Measurements from ENCODE around the gene CXCR5.

The CXCR5 gene

DNA sequence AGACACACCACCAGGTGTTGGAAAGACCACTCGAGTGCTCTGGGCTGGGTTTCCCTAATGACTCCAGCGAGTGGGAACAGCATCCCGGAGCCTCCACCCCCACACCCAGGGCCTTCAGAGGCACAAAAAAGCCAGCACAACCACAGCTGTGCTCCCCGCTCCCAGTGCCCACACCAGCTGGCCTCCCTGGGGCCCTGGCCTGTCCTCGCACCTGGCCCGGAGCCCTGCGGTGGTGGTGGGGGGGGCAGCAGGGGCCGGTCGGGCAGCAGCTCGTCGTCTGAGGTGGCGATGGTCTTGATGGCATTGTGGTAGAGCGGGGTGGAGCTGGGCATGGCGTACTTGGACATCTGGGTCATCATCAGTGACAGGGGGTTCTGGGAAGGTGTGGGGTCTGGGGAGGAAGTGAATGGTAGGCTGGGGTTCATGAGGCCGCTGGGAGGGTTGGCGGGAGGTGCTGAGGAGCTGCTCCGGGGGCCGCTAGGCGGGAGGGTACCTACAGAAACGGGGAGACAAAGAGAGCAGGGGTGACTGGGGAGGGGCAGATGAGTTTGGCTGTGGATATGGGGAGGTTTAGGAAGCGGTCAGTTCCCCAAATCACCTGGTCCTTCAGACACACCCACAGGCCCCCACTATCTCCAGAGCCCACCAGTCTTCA, 16.1 kb downstream of the CXCR5 start:
- no peak for DNase-seq

GRCh38 chr11:118900535-118901384, 17.1 kb downstream of the CXCR5 start:
- DNase-seq, result no peak

DNA sequence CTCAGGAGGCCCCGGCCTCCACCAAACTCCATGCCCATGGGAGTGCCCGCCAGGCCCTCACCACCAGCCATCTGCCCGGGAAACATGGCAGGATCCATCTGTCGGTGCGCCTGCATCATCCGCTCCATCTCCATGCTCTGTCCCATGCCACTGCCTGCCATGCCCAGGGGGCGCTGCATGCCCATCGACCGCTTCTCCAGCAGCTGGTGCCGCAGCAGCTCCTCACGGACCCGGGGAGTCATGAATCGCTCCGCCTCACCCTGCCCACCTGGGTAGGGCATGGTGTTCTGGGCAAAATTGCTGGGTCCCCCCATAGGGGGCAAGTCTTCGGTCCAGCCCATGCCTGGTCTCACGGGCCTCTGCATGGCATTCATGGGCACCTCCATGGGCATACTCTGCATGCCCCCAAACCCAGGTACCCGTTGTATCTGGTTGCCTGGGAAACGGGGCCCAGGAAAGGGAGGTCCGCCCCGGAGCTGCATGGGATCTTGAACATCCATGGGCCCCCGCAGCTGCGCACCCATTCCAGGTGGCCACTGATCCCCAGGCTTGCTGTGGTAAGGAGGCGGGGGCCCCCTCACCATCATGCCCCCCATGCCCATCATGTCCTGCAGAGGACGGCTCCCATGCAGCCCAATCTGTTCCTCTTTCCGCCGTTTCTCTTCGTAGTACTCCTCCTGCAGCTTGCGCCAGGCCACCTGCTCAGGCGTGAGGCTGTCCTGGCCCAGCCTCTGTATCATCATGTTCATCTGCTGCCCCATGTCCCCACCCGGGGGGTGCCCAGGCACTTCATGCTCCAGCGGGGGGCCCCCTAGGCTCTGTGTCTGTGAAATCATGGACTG, 18.0 kb downstream of the CXCR5 start:
- DNase-seq, result no peak

GRCh38 chr11:118902336-118903203, 18.9 kb downstream of the CXCR5 start:
- no peak for DNase-seq

DNA sequence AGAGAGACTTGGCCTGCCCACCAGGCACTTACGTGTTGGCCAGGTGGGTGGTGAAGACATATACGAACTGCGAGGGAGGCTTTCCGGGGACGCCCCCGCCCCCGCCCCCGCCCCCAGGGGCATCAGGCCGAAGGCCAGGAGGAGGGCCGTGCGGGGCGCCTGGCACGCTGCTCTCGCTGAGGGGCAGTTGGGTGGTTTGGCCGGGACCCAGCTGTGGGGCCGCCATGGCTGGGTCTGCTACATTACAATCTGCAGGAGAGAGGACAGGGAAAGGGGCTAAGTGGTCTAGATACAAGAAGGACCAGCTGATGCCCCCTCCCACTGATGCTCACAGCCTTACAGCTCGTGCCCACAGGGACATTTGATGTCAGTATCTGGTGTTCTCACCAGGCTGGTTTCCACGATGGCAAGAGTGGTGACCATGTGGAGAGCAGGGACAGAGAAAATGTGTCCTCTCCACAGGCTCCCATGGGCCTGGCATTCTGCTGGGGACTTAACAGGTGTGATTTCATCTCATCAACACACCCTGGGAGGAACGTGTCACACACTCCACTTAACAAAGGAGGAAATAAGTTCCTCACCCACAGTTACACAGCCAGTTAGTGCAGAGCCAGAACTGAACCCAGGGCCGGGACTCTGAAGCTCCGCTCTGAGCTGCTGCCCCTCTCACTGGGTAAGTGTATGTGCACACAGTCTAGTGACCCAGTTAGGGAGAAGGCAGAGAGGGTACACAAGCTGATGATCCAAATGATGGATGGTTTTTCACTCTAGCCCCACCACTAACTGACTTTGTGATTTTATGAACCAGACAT, 19.7 kb downstream of the CXCR5 start:
- DNase-seq, result no peak

GRCh38 chr11:118907051-118908042, 23.7 kb downstream of the CXCR5 start:
- peak; percentile 95 for DNase-seq

GRCh38 chr11:118908264-118908663, 24.6 kb downstream of the CXCR5 start:
- DNase-seq, result no peak

DNA sequence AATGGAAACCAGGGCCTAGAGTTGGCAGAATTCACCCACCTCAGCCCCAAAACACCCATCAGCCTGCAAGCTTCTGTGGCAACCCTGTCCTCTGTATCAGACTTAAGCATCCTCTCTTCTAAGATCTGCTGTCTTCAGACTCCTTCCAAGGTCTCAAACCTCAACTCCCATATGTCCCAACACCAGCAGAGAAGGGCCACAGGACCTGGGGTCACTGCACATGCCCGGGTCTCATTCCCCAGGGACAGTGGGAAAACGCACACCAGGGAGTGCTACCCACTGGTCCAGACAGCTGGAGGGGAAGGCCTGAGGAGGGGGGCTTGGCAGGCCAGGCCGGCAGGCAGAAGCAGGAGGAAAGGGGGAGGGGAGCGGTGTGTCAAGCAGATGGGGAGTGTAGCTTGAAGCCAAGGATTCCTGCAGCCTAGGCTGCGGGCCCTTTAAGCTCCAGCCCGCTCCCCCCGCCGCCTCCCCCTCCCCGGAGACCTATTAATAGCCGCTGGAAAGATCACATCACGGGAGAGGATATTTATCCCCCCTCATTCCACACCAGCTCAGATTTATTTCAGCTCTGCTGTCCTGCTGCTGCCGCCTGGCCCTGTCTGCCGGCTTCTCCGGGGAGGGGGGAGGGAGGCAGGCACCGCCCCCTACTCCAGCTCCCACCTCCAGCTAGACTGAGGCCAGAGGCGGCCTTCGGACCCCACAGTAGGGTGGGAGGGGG, 25.4 kb downstream of the CXCR5 start:
- no peak for DNase-seq

- no peak for DNase-seq
Measured at GRCh38 chr11:118909619-118910308, 26.1 kb downstream of the CXCR5 start.

GRCh38 chr11:118910309-118911112, 26.8 kb downstream of the CXCR5 start:
- peak; percentile 55 for DNase-seq

DNA sequence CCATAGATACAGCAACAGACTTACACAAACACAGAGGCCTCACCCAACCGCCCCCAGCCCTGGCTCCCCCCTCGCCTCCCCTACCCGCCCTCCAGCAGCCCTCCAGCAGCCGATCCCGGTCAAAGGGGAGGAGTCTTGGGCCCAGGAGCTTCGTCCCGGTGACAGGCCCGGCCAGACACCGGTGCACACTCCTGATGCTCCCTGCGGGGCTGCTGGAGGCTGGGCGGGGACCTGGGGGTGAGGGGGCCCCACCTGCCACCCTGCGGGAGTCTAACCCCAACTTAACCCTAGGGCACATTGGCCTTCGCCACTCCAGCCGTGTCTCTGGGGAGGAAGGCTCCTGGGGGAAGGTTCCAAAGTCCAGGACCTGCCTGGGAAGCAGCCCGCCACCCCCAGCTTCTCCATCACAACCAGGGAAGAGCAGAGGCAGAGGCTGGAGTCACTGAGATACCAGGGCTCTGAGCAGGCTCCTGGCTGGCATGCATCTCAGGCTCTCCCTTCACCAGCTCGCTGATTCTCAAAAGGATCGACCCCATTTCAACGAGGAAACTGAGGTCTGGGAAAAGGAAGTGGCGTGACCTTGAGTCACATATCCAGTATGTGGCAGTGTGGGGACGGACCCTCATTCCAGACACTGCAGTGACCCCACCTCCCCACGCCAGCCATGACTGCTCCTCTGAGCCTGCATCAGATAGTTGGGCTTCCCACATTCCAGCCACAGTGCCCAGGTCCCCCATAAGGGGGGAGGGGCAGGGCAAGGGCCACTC, 27.6 kb downstream of the CXCR5 start:
- DNase-seq, result peak; percentile 41

GRCh38 chr11:118911880-118912741, 28.4 kb downstream of the CXCR5 start:
- DNase-seq, result peak; percentile 89

- no peak for DNase-seq
Measured at GRCh38 chr11:118912742-118913410, 29.2 kb downstream of the CXCR5 start.

DNA sequence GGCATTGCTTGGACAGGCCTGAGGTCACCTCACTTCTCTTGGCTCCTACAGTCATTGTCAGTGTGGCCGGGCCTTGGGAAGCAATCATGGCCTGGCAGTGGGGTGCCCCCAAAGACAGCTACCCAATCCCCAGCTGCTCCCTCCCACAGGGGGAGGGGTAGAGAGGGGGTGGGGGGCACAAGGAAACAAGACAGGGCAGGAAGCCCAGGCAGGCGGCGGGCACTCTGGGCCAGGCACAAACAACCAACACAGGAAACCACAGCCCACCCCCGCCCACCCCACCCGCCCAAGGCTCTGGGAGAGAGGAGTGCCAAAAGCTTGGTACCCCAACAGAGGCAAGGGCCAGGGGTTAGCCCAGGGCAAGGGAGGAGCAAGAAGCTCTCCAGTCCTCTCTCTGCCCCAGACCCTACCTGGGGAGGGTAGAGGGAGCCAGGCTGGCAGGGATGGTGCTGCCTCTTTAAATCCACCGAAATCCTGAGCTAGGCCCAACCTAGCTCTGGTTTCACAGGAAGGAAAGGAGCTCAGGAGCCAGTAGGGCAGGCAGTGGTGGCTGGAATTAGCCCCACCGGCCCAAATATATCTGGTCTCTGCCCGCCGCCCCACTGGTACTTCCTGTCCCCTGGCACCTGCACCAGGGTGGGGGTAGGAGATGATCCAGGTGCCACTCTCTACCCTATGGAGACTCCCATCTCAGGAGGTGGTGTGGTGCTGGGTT, 29.9 kb downstream of the CXCR5 start:
- DNase-seq, result peak; percentile 56

Measured in stimulated activated CD8-positive, alpha-beta memory T cell treated with anti-CD3 and anti-CD28 coated beads, Interleukin-4, amount 100 ng/mL, for 48 hours (primary cell).